ENCODE measurements around the gene NRXN3.

Gene NRXN3

DNA sequence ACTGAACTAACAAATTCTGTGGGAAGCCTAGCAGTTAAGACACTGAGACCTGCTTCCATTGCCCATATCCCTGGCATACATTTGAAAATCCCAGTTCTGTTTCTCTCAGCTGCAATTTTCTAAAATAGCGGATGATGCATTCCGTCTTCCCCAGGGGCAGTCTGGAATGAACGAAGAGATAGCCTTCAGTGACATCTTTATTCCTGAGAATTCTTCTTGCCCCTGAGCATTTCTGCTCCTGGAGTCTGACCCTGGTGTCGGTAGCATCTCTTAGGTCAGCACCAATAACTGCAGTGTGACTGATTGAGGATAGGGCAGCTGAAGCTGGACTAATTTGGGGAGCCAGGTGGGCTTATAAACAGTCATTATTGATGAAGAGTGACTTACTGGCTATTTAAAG is 1488.6 kb downstream of the NRXN3 start:
- Mint-ChIP-seq H3K4me3 (no peak overlapping the region), H3K27me3 (no peaks in the 10 kb centered on the region), H3K4me1 (no peaks in the 10 kb centered on the region), H3K27ac (no peak overlapping the region), H3K9me3 (no peaks in the 10 kb centered on the region), H3K36me3 (no peaks in the 10 kb centered on the region)

- no peak overlapping the region for H3K27ac Mint-ChIP-seq
- no peaks in the 10 kb centered on the region for H3K9me3 Mint-ChIP-seq
- H3K4me3 Mint-ChIP-seq = no peak overlapping the region
These were observed 1490.1 kb downstream of the NRXN3 start for GRCh38 chr14:79660053-79660939.

DNA sequence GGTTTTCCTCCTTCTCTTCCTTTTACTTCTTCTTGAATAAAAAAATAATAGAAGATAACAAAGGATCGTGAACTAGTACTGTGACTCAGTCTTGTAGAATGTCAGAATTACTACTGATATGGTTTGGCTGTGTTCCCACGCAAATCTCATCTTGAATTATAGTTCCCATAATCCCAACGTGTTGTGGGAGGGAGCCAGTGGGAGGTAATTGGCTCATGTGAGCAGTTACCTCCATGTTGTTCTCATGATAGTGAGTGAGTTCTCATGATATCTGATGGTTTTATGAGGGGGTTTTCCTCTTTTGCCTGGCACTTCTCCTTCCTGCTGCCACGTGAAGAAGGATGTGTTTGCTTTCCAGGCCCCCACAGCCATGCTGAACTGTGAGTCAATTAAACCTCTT is 1491.6 kb downstream of the NRXN3 start:
- Mint-ChIP-seq H3K27me3 (no peaks in the 10 kb centered on the region), H3K27ac (no peak overlapping the region), H3K4me1 (no peaks in the 10 kb centered on the region), H3K9me3 (no peaks in the 10 kb centered on the region), H3K36me3 (no peaks in the 10 kb centered on the region), H3K4me3 (no peak overlapping the region)

More at GRCh38 chr14:79660053-79660939, 1490.1 kb downstream of the NRXN3 start:
- no peaks in the 10 kb centered on the region for H3K27me3 Mint-ChIP-seq
- H3K36me3 Mint-ChIP-seq = no peaks in the 10 kb centered on the region
- no peaks in the 10 kb centered on the region for H3K4me1 Mint-ChIP-seq

DNA sequence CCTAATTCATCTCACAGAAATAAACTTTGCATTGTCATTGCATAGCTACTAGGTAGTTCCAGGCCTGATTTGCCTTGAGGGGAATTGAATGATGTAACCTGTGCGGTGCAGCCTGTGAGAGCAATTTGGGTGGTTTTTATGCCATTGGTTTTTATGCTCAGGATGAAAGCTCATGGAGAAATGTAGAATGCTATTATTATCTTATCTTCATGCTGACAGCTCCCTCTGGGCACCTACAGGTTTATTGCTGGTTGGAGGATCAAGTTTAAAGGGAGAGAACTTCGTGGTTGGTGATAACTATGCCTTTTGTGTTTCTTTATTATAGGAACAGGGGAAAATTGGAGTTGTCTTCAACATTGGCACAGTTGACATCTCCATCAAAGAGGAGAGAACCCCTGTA is 1493.3 kb downstream of the NRXN3 start:
- H3K4me1 Mint-ChIP-seq = no peaks in the 10 kb centered on the region
- H3K9me3 Mint-ChIP-seq = no peaks in the 10 kb centered on the region
- H3K36me3 Mint-ChIP-seq = no peaks in the 10 kb centered on the region
- H3K27me3 Mint-ChIP-seq = no peaks in the 10 kb centered on the region
- no peak overlapping the region for H3K4me3 Mint-ChIP-seq
- H3K27ac Mint-ChIP-seq = no peak overlapping the region

- Mint-ChIP-seq H3K36me3 (no peaks in the 10 kb centered on the region), H3K4me3 (no peak overlapping the region), H3K27ac (no peak overlapping the region), H3K27me3 (no peaks in the 10 kb centered on the region), H3K9me3 (no peaks in the 10 kb centered on the region), H3K4me1 (no peaks in the 10 kb centered on the region)
These were observed 1495.4 kb downstream of the NRXN3 start for GRCh38 chr14:79665556-79665955.

DNA sequence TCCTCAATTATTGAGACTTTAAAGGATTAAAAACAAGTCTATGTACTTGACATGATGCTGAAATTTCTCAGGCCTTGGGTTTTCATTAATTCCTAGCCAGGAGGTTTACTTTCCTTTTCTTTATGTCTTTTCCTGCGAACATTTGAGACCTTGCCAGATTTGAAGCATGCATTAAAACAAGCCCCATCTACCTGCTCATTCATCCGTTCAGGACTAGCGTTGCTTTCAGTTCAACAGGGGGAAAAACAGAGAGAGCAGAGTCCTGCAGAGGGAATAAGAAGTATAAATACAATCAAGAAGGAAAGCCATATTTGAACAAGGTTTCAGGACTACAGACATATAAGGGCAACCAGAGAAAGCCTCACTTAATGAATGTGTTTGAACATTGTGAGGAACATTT is 1498.8 kb downstream of the NRXN3 start:
- no peaks in the 10 kb centered on the region for H3K4me1 Mint-ChIP-seq
- H3K27me3 Mint-ChIP-seq = no peaks in the 10 kb centered on the region
- no peak overlapping the region for H3K4me3 Mint-ChIP-seq
- H3K36me3 Mint-ChIP-seq = no peaks in the 10 kb centered on the region
- no peak overlapping the region for H3K27ac Mint-ChIP-seq
- no peaks in the 10 kb centered on the region for H3K9me3 Mint-ChIP-seq

GRCh38 chr14:79670811-79671210 is 1500.6 kb downstream of the NRXN3 start:
- H3K27me3 Mint-ChIP-seq = no peaks in the 10 kb centered on the region
- H3K27ac Mint-ChIP-seq = no peak overlapping the region
- peaks cover 5% of the 10 kb centered on the region for H3K9me3 Mint-ChIP-seq
- H3K36me3 Mint-ChIP-seq = no peaks in the 10 kb centered on the region
- H3K4me3 Mint-ChIP-seq = no peak overlapping the region
- H3K4me1 Mint-ChIP-seq = no peaks in the 10 kb centered on the region

GRCh38 chr14:79680087-79680486 is 1509.9 kb downstream of the NRXN3 start:
- no peaks in the 10 kb centered on the region for H3K36me3 Mint-ChIP-seq
- no peak overlapping the region for H3K27ac Mint-ChIP-seq
- no peaks in the 10 kb centered on the region for H3K4me1 Mint-ChIP-seq
- H3K9me3 Mint-ChIP-seq = no peaks in the 10 kb centered on the region
- H3K4me3 Mint-ChIP-seq = no peak overlapping the region
- no peaks in the 10 kb centered on the region for H3K27me3 Mint-ChIP-seq

DNA sequence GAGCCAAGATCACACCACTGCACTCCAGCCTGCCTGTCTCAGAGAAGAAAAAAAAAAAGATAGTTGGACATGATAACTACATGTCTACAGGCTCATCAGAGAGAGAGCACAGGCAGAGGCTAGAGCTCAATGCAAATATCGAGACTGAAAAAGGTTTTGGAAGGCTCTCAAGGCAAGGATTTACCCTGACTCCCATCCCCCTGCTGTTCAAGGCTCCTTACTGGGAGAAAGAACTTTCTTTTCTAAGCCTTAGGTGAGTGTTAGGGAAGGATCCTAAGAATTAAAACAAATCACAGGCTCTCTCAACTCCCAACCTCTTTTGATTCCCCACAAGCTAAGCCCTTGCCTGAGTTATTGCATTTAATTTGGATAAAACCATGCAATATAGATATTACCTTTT is 1516.0 kb downstream of the NRXN3 start:
- Mint-ChIP-seq H3K36me3 (no peaks in the 10 kb centered on the region), H3K9me3 (no peaks in the 10 kb centered on the region)

DNA sequence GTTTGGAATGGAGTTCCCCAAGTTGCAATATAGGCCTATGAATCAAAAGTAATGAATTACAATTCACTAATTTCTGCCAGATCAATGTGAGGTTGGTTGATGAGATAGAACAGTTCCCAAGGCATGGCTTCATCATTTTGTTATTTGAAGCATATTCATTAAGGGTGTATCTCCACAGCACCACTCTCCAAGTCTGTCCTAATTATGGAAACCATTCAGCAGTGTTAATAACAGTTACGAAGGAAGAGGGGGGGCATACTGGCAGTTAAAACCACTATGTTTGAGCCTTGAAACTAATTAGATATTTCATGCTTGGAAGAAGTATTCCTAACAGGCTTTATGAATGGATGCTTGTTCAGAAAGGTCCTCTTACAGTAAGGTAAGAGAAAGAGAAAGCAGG is 1520.8 kb downstream of the NRXN3 start:
- H3K27ac Mint-ChIP-seq = no peak overlapping the region
- H3K9me3 Mint-ChIP-seq = no peaks in the 10 kb centered on the region
- no peaks in the 10 kb centered on the region for H3K36me3 Mint-ChIP-seq
- H3K27me3 Mint-ChIP-seq = no peaks in the 10 kb centered on the region
- no peaks in the 10 kb centered on the region for H3K4me1 Mint-ChIP-seq
- no peak overlapping the region for H3K4me3 Mint-ChIP-seq

More for the DNA sequence above, 1516.0 kb downstream of the NRXN3 start:
- Mint-ChIP-seq H3K27ac (no peak overlapping the region), H3K27me3 (no peaks in the 10 kb centered on the region), H3K4me3 (no peak overlapping the region), H3K4me1 (no peaks in the 10 kb centered on the region)

DNA sequence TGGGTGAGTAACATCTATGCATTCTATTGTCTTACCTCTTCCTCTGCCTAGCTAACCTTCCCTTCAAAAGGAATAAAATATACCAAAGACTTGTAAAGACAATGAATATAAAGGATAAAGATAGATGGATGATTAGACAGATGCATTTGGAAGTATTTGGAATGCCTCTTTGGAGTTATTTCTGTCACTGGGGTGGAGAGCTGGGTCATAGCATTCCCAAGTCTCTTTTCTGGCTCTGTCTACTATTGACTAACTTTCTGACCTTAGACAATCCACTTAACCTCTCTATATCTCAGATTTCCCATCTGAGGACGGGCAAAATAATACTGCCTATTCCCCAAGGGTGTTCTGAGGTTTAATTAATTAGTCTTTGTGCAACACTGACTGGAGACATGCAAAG is 1523.8 kb downstream of the NRXN3 start:
- H3K4me3 Mint-ChIP-seq = no peak overlapping the region
- H3K27ac Mint-ChIP-seq = no peak overlapping the region
- H3K9me3 Mint-ChIP-seq = no peaks in the 10 kb centered on the region
- no peaks in the 10 kb centered on the region for H3K4me1 Mint-ChIP-seq
- H3K36me3 Mint-ChIP-seq = no peaks in the 10 kb centered on the region
- H3K27me3 Mint-ChIP-seq = no peaks in the 10 kb centered on the region

- H3K4me1 Mint-ChIP-seq = no peaks in the 10 kb centered on the region
- no peaks in the 10 kb centered on the region for H3K9me3 Mint-ChIP-seq
- no peak overlapping the region for H3K4me3 Mint-ChIP-seq
- H3K27me3 Mint-ChIP-seq = no peaks in the 10 kb centered on the region
- H3K27ac Mint-ChIP-seq = no peak overlapping the region
- H3K36me3 Mint-ChIP-seq = no peaks in the 10 kb centered on the region
These were observed 1525.1 kb downstream of the NRXN3 start for GRCh38 chr14:79695307-79695706.

GRCh38 chr14:79698298-79698711 is 1528.1 kb downstream of the NRXN3 start:
- Mint-ChIP-seq H3K4me3 (no peak overlapping the region), H3K36me3 (no peaks in the 10 kb centered on the region), H3K9me3 (no peaks in the 10 kb centered on the region), H3K27me3 (no peaks in the 10 kb centered on the region), H3K4me1 (no peaks in the 10 kb centered on the region), H3K27ac (no peak overlapping the region)

DNA sequence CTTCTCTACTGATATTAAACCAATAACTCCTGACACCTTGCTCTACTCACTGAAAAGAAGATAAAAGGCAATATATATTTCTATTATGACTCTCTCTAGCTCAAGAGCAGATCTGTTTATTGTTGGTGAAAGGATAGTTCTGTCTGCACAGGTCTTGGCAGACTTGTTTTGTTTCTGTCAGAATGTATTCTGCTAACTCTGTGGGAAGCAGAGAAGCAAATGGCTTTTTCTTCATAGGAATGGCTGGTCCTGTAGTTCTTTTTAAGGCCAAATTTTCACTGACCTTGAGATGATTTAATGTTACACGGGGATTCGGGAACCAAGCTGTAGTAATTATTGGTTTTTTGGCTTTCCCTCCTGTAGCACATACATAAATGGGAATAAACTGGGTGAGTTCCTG is 1529.0 kb downstream of the NRXN3 start:
- Mint-ChIP-seq H3K9me3 (no peaks in the 10 kb centered on the region), H3K36me3 (no peaks in the 10 kb centered on the region), H3K27ac (no peak overlapping the region), H3K27me3 (no peaks in the 10 kb centered on the region), H3K4me3 (no peak overlapping the region), H3K4me1 (no peaks in the 10 kb centered on the region)

DNA sequence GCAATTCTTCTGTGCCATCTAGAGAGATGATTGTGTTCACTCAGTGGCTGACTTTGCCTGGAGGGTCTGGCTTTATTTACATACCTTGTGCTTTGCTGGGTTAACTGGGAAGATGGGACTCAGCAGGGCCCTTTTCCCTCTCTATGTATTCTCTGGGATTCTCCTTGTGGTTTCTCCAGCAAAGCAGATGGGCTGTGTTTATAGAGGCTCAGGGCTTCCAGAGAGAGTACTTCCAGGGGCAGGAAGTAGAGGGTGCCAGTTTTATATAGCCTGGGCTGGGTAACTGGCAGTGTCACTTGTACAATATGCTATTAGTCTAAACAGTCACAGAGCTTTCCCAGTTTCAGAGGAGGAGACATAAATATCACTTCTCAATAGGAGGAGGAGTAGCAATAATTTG is 1531.2 kb downstream of the NRXN3 start:
- H3K4me1 Mint-ChIP-seq = no peaks in the 10 kb centered on the region
- H3K9me3 Mint-ChIP-seq = no peaks in the 10 kb centered on the region

DNA sequence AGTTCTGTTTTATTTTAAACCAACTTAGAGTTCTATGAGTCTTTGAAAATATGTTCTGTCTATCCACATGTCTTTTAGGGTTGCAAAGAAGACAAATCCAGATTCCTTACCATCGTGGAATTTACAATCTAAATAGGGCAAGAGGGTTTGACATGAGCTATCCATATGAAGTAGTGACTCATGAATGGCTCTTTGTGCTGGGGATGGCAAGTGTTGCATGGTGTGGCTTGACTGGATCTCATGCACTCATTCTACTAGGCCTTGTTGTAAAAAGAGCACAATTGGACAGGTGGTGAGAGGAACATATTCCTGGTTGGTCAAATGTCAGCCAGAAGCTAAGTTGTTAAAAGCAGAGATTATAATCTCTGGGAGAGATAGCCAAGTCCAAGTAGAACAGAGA is 1532.0 kb downstream of the NRXN3 start:
- Mint-ChIP-seq H3K27me3 (no peaks in the 10 kb centered on the region), H3K36me3 (no peaks in the 10 kb centered on the region), H3K27ac (no peak overlapping the region), H3K9me3 (no peaks in the 10 kb centered on the region), H3K4me3 (no peak overlapping the region), H3K4me1 (no peaks in the 10 kb centered on the region)

More for the DNA sequence above, 1531.2 kb downstream of the NRXN3 start:
- no peaks in the 10 kb centered on the region for H3K27me3 Mint-ChIP-seq
- H3K27ac Mint-ChIP-seq = peak overlapping the region; percentile 1
- no peak overlapping the region for H3K4me3 Mint-ChIP-seq
- no peaks in the 10 kb centered on the region for H3K36me3 Mint-ChIP-seq

- H3K9me3 Mint-ChIP-seq = no peaks in the 10 kb centered on the region
- H3K27ac Mint-ChIP-seq = no peak overlapping the region
These were observed 1533.0 kb downstream of the NRXN3 start for GRCh38 chr14:79703209-79703608.

More at GRCh38 chr14:79703209-79703608, 1533.0 kb downstream of the NRXN3 start:
- no peaks in the 10 kb centered on the region for H3K36me3 Mint-ChIP-seq
- no peaks in the 10 kb centered on the region for H3K27me3 Mint-ChIP-seq
- H3K4me1 Mint-ChIP-seq = no peaks in the 10 kb centered on the region
- no peak overlapping the region for H3K4me3 Mint-ChIP-seq

All from activated naive CD4-positive, alpha-beta T cell treated with anti-CD3 and anti-CD28 coated beads, Interleukin-2, amount 50 U/mL, for 24 hours (primary cell).